HL-60/S4 treated with retinoic acid at 250 ng/mL for 4 days and 3 days (cell line): ENCODE data around the gene UBE2E2.
"Not testable (repeated sequence)": the region's sequence is repeated elsewhere in the genome, so short reads cannot be mapped to it uniquely, and the experiment has no call there.

ENCODE experiments used
- in situ Hi-C: fragments of 300-500 bp; cut with MboI; formaldehyde crosslinking; loops from 2 replicates; pipeline ENCODE4 v1.7.0; 2022; ENCODE audit warnings: low sequenced_read_pairs

Gene UBE2E2

DNA sequence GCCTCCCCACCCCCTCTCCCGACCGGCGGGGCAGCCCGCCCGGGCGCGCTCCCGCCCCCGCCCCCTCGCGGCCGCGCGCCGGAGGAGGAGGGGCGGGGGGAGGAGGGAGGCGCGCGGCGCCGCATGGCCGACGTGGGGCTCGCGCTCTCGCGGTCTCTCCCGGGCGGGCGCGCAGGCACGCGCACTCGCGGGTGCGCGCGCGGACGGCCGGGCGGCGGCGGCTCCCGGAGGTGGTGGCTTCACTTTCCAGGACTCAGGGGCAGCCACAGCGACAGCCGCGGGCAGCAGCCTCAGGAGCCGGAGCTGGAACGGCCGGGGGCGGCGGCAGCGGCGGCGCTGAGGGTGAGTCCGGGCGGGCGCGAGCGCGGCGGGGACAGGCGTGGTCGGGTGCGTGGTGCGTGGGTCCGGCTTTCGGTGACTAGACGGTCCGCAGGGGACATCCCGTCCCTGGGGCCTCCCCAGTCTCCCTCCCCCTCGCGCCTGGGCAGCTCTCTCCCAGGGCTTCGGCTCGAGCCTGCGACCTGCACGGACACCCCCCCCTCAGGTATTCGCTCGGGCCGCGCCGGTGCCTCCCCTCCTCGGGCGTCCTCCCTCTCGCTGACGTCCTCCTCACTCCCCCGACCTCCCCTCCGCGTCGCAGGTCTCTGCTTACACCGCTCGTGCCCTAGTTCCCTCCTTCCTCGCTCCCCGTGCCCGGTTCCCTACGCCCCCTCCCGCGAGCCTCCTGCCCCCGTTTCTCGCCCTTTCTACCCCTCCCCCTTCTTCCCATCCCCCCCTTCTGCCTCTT, at the start of gene UBE2E2:
TSS of gene UBE2E2 (plus strand) at position 407 of the 787 bp plus-strand sequence.
- in situ Hi-C loops: no loop called here

DNA sequence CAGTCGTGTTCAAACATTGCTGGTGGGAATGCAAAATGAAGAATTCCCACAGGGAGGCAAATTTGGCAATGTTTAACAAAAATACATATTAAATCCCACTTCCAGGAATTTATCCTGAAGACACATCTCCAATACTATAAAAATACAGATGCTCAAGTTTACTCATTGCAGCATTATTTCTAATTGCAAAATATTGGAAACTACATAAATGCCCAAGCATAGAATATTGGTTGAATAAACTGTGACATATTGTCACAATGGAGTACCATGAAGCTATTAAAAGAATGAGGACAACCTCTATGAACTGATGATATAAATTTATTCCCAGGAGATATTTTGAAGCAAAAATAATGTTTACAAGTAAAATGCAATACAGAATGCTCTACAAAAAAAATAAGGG, 49.7 kb upstream of the UBE2E2 start:
- in situ Hi-C loops: no loop called here

DNA sequence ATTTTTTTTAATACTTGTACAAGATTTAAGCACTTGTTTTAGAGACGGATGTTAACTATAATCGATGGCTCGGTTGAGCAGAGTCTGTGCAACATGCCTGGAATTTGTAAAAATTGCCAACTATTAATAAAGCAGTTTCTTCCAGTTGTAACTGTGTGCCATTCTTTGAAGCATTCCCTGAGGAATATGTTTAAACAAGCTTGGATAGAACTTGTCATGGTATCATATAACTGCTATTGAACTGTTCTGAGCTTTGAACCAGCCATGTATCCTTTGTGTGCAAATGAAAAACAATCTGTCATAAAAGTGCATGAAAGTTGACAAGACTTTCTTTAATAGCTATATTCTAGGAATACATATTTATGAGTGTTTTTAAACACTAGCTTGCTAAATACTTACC, 45.8 kb upstream of the UBE2E2 start:
- in situ Hi-C loops: no loop called here

DNA sequence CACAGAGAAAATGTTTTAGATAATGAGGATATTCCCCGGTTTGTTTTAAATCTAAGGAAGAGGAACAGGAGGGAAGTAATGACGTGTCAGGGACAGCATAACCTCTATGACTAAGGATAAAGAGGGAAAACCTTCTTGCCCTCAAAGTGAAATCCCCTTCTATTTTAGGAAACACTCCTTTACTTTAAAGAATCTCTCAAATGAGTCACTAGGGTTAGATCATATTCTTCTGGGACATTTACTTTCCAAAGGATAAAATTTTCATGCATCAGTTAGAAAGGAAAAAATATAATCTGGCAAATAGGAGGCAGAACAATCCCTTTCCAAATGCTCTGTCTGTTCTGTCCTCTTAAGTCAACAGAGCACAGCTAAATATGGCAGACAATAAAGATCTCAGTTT, 43.2 kb upstream of the UBE2E2 start:
- in situ Hi-C loops: no loop called here

DNA sequence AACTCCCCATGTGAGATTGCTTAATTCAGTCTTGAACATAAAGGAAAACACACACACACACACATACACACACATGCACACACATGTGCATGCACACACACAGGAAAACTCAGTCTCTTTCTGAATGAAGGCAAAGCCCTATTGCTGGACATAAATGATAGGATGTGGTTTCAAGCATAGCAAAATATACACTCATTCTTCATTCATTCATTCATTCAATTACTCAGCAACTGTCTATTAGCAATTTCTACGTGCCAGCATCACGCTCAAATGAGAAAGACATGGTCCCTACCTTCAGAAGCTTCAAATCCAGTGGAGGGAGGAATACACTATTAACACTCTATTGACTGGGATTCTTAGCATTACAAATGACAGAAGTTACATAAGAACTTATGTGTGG, 41.8 kb upstream of the UBE2E2 start:
- in situ Hi-C loops: no loop called here

DNA sequence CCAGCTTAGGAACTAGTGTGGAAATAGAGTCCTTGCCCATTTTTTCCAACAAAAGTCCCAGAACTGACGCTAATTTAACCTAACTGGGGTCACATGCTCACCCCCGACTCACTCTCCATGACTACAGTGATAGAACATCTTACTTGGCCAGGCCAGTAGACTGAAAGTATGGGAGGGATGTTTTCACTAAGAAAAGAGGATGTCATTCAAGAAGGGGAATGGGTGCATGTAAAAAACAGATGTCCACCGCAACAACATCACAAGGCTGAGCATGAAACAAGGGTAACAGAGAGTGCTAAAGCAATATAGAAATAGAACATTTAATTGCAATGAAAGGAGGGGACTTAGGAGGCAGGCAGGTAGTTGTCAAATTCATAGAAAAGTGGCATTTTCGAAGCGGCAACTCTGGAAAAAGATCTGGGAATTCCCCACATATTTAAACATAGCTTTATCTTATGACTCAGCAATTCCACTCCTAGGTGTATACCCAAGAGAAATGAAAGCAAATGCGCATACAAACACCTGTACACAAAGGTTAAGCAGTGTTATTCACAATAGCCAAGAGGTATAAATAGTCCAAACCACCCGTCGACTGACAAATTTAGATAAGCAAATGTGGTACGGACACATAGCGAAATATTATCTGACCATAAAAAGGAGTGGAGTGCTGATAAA, 41.1 kb upstream of the UBE2E2 start:
- in situ Hi-C loops: no loop called here

DNA sequence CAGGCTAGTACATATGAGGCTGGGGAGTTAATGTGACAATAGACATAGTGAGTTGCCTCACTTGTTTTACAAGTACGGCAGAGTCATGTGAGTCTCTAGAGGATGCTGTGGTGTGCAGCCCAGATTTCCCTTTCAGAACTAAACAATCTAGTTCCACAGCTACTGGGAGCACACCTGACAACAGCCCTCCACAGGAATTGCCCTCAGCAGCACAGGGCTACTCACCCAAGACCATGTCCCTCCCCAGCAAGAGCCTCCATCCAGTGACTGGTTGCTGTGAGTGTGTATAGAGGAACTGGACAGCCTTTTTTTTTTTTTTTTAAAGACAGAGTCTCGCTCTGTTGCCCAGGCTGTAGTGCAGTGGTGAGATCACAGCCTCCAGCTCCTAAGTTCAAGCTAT, 40.2 kb upstream of the UBE2E2 start:
- in situ Hi-C loops: no loop called here

DNA sequence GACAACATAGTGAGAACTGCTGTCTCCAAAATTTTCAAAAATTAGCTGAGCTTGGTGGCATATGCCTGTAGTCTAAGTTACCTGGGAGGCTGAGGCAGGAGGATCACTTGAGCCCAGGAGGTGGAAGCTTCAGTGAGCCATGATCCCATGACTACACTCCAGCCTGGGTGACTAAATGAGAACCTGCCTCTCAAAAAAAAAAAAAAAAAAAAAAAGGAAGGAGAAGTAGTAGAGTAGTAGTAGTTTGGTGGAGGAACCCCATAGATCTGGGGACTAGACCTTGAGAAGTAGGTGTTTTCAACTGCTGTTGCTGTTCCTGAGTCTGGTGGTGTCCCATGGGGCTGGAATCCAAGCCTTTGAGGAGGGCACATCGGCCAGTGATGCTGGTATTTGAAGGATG, 38.4 kb upstream of the UBE2E2 start:
- in situ Hi-C loops: no loop called here

DNA sequence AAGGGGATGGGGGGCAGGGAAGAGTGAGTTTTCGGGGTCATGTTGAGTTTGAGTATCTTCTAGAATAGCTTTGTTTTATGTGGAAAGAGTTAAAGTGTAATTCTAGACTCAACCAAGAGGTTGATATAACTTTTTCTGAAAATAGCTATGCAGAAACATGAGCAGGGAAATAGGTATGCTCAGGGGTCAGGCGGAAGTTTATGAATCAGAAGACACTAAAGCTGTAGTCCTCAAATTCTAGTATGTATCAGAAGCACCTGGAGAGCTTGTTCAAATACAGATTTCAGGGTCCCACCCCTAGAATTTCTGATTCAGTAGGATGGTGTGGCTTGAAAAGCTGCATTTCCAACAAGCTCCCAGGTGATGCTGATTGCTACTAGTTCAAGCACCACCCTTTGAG, 37.6 kb upstream of the UBE2E2 start:
- in situ Hi-C loops: no loop called here

DNA sequence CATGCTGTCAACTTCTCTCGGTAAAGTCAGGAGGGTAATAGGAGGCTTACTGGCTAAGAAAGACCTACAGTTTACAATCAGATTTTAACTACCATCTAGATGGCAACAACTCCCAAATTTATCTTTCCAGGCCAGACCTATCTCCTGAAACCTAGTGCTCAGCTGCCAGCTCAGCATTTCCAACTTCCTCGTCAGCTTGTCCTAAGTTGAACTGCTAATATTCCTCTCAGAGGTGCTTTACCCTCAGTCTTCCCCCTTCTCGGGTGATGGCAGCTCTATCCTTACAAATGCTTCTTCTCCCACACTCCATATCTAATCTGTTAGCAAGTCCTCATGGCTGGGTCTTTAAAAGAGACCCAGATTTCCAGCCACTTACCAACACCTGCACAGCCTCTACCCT, 36.9 kb upstream of the UBE2E2 start:
- in situ Hi-C loops: no loop called here

DNA sequence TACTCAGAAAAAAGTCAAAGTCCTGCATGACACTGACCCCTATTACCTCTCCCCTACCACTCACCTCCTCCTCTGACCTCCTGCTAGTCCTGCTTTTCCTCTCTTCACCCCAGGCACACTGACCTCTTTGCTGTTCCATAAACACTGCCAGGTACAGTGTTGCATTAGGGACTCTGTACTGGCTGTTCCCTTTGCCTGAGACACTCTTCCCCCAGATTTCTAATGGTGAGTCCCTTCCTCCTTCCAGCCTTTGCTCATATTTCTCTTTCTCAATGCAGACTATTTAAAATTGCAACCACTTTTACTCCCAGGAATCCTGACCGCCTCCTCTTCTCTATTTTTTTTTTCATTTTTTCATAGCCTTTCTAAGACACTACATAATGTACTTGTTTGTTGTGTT, 36.3 kb upstream of the UBE2E2 start:
- in situ Hi-C loops: no loop called here

DNA sequence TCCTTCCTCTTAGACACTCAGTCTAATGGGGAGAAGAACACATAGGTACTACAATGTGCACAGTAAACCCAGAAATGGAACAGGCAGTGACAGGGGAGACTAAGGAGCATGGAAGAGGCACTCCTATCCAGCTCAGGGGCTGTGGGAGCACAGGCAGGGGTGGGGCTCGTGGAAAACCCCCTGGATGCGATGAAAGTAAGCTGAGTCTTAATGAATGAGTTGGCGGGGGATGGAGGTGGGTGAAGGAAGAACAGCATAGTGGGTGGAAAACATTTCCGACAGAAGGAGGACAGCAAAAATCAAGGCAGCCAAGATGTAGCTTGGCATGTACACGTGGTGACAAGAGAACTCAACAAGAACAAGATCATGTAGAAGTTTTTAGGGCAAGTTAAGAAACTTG, 33.6 kb upstream of the UBE2E2 start:
- in situ Hi-C loops: no loop called here

DNA sequence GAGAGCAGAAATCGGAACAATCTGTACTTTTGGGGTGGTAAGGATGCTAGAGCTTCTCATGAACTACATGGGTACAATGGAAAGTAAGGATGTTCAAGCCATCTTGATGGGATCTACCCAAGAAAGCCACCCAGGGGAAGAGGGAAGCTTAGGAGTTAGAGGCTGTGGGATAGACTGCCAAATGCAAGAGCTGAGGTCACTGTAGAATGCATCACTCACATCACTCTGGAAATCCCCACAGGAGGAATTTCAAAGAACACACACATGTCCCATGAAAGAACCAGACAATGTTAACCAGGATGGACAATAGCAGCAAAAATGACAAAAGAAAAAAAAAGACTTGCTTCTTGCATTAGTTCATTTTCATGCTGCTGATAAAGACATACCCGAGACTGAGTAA, 32.8 kb upstream of the UBE2E2 start:
- in situ Hi-C loops: no loop called here

DNA sequence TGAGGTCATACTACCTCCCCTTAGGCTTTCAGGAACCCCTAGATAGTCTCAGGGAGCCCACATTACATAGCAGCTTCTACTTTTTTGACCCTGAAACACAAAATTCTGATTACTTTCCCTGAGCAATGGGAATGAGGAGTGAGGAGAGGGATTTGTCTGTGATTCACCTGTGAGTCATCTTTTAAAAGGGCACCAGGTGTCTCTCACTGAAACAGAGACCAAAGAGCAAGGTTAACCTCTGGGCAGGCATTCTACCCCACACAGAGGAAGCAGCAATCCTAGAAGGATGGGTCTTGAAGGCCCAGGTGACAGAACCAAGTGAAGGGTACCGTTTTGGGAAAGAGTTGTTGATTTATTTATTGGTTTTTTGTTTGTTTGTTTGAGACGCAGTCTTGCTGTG, 31.1 kb upstream of the UBE2E2 start:
- in situ Hi-C loops: no loop called here

DNA sequence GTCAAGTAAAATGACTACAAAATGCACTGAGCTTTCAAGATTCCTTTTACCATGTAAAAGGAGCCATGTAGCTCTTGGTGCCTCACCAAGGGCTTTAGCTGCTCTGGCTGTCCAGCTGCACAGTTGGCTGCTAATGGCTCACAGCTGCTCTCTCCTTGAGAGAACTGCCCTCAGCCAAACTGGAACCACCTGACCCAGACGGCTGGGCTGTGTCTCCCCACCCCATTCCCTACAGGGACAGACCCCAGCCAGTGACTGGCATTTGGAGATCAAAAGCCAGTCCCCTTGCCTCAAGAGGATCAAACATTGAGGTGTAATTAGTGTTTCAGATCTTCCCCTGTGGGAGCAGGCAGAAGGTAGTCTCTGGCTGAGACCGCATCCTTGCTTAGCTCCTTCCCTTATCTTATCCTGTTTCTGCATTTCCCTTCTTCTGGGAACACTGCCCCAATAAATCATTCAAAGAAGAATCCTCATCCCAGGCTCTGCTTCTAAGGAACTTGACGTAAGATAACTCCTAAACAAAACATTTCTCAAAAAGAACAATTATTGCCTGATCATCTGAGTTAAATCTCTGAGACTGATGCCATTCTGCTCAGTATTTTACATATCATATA, 28.6 kb upstream of the UBE2E2 start:
- in situ Hi-C loops: no loop called here

DNA sequence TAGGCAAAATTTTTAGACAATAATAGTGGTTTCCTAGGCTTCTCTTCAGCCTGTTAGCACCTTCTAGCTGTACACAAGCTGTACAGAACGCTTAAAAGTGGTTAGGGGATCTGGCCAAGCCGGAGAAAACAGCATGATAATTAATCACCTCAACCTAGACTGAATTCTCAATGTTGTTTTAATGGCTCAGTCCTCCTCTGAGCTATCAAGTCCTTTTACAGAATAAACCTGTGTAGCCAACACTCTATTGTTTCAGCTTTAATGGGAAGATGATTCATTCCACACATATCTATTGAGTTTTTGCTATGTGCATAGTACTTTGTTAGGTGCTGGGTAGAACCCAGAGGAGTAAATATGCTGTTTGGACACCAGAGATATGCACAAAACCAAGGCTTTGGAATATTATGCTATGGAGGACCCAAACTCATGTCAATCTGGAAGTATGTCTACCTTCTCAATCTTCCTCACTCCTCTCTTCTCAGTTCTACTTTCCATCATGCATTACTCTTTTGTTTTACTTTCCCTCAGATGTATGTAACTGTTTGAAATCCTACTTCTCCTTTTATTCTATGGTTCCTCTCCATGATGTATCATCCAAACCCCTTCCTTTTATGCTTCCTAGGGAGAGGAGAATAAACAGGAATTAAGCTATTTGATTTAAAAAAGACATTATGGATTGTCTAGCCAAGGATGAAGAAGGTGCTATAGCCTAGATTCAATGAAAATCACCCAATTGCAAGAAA, 27.6 kb upstream of the UBE2E2 start:
- in situ Hi-C loops: no loop called here

DNA sequence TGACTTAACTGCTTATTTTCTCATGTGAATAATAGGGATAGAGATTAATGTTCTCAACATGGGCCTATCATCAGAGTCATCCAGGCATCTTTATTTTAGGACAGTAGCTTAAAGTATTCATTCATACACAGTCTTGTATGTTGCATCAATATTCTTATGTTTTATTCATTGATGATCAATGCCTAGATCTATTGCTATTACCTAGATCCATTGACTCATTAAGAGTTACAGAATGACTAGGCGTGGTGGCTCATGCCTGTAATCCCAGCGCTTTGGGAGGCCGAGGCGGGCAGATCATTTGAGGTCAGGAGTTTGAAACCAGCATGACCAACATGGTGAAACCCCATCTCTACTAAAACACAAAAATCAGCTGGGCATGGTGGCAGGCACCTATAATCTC, 26.3 kb upstream of the UBE2E2 start:
- in situ Hi-C loops: not testable (repeated sequence)

DNA sequence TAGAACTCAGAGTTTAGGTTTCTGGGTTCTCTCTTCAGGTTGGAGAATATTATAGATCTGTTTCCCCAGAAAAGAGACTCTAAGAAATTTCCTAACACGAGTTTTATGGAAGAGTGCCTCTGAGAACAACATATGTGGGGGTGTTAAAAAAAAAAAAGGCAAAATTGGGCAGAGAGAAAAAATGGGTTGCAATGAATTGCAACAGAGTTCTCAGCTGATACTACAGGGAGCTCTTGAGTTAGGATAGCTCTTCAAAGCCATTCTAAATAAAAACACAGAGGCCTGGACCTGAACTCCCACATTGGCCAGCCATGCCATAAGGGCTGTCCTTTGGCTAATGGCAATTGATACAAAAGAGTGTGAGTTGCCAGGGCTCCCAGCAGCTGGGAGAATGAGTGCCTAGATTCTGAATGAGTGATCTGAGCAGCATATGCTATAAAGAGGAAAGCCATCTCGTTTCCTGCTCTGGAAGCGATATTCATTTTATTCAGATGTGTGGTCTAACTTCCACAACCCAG, 20.1 kb upstream of the UBE2E2 start:
- in situ Hi-C loops: no loop called here

DNA sequence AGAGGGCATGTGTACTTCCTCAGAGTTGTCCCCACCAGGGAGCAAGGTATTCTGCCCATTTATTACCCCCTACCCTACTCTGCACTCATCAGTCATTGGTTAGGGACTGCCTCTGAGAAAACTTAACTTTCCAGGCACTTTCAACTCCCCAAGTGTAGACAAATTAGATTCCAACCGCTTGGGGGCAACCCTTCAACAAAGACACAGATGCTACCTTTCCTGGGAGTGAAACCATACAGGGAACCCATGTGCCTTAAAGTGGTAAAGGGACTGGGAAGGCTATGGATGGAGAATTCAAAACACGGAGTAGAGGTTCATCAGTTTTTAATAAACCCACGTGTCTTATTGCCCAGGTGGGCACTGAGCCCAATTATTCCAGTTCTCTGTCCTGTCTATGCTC, 19.4 kb upstream of the UBE2E2 start:
- in situ Hi-C loops: no loop called here

DNA sequence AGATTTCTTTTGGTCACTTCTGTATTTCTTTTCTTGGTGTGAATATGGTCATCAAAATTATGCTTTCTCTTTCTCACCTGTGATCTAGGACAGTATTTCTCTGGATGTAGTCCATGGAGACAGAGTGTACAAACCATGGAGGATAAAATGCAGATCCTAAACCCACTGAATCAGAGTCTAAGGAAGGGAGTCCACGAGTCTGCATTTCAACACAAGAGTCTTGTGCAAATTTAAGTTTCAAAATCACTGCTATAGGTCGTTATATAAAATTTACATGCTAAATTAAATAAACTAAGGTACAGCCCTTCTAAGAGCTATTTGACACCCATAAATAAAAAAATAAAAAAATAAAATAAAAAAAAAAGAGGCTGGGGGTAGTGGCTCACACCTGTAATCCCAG, 17.3 kb upstream of the UBE2E2 start:
- in situ Hi-C loops: no loop called here

DNA sequence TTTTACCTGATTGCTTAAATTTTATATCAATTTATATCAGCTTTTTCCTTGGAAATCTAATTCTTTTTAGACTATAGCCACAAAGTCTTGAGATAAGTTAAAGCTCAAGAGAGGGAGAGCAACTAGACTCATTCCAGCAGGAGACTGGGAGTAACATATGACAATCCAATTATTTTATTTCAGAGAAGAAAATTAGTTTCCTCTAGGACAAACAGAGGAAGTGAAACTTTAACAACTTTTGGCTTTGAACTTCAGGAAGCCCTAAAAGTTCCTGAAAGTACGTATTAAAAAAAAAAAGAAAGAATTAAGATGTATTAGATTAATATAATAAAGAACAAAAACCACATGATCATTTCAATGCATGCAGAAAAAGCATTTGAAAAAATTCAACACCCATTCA, 13.9 kb upstream of the UBE2E2 start:
- in situ Hi-C loops: no loop called here
